HepG2 (cell line): ENCODE measurements around the gene ABCB9. TPM values are rescaled to one million over a fixed set of nuclear protein-coding genes. Genes with fewer than 3 reads are reported as not detected.
A peak's percentile ranks its signal among the peaks of the same experiment; 100 is the strongest.

Experiments
- AGO1 ChIP-seq: fragments of 200-400 bp; formaldehyde crosslinking; IDR thresholded peaks from 2 replicates; pipeline ENCODE4 v1.6.1; 2017; ENCODE audit warnings: mild to moderate bottlenecking, low read depth, low read length, moderate library complexity; ENCODE audit not compliant: poor library complexity, severe bottlenecking
- CBX5 ChIP-seq: sonication (generic); formaldehyde crosslinking; IDR thresholded peaks from 2 replicates; pipeline ENCODE4 v1.4.0; 2020; ENCODE audit warnings: missing genetic modification reagents, borderline replicate concordance
- EED ChIP-seq: sonication (generic); formaldehyde crosslinking; IDR thresholded peaks from 2 replicates; pipeline ENCODE4 v1.5.0; 2020; ENCODE audit warnings: mild to moderate bottlenecking, missing genetic modification reagents
- ERF ChIP-seq: IDR thresholded peaks from 2 replicates; pipeline ENCODE4 v1.6.1; 2018; ENCODE audit warnings: missing biosample characterization, missing genetic modification reagents
- ESRRA ChIP-seq: sonication (generic); formaldehyde crosslinking; IDR thresholded peaks from 2 replicates; pipeline ENCODE4 v1.5.1; 2020; ENCODE audit warnings: mild to moderate bottlenecking, low read depth, missing genetic modification reagents
- EZH2 ChIP-seq: conservative IDR thresholded peaks from 2 replicates; pipeline ENCODE4 v1.6.1; 2012; ENCODE audit warnings: mild to moderate bottlenecking, low read depth, low read length, moderate library complexity
- FOXA1 ChIP-seq, 2 experiments: fragments of 450-650 bp in 1 of 2; sonication (generic) in 1 of 2; formaldehyde crosslinking in 1 of 2; IDR thresholded peaks; 2 replicates each; pipeline versions ENCODE4 v1.4.0 to v1.6.1; 2016 to 2020; ENCODE audit warnings: missing genetic modification reagents in 1 of 2
- FOXC1 ChIP-seq: sonication (generic); formaldehyde crosslinking; IDR thresholded peaks from 2 replicates; pipeline ENCODE4 v1.8.0; 2022; ENCODE audit warnings: mild to moderate bottlenecking, missing genetic modification reagents, borderline replicate concordance
- NFYB ChIP-seq: sonication (generic); formaldehyde crosslinking; IDR thresholded peaks from 2 replicates; pipeline ENCODE4 v1.4.0; 2020; ENCODE audit warnings: missing genetic modification reagents
- NRL ChIP-seq: sonication (generic); formaldehyde crosslinking; IDR thresholded peaks from 2 replicates; pipeline ENCODE4 v1.5.0; 2020; ENCODE audit warnings: missing genetic modification reagents, mild to moderate bottlenecking, moderate library complexity, borderline replicate concordance
- SOX5 ChIP-seq: IDR thresholded peaks from 2 replicates; pipeline ENCODE4 v1.6.1; 2016; ENCODE audit warnings: borderline replicate concordance
- SRY ChIP-seq: sonication (generic); formaldehyde crosslinking; IDR thresholded peaks from 2 replicates; pipeline ENCODE4 v1.8.0; 2022; ENCODE audit warnings: mild to moderate bottlenecking, missing genetic modification reagents
- TCF7 ChIP-seq: sonication (generic); IDR thresholded peaks from 2 replicates; pipeline ENCODE4 v1.6.1; 2016; ENCODE audit warnings: antibody characterized with exemption, low read depth
- ZNF569 ChIP-seq: sonication (generic); formaldehyde crosslinking; IDR thresholded peaks from 2 replicates; pipeline ENCODE4 v1.5.0; 2020; ENCODE audit warnings: mild to moderate bottlenecking, missing genetic modification reagents, moderate library complexity, borderline replicate concordance
- ZNF773 ChIP-seq: sonication (generic); formaldehyde crosslinking; IDR thresholded peaks from 2 replicates; pipeline ENCODE4 v1.4.0; 2020; ENCODE audit warnings: missing genetic modification reagents, borderline replicate concordance
- polyA plus RNA-seq, 8 experiments: library from polyadenylated mRNA; depleted of rRNA in 3 of 8; stranded (reverse) in 7 of 8; unstranded in 1 of 8; fragments of >200 nt; fragmentation: Illumina TruSeq in 4 of 8; extraction: Trizol in 4 of 8; gene quantifications; 2 replicates each; pipeline versions ENCODE4 v1.2.1 to v1.2.3, GENCODE V29; 2011 to 2016; ENCODE audit warnings: low read depth in 4 of 8, missing spikeins in 1 of 8, mixed read lengths in 1 of 8; ENCODE audit not compliant: insufficient read depth in 1 of 8
- total RNA-seq, 5 experiments: library from RNA; depleted of rRNA; stranded (reverse); fragments of >200 nt; fragmentation: Illumina TruSeq; extraction: Trizol; gene quantifications; 2 replicates each; pipeline ENCODE4 v1.2.3, GENCODE V29; 2016; ENCODE audit warnings: low read depth in 1 of 5
- TF ChIP-seq, protein P1 (sequence below): IDR thresholded peaks from 2 replicates; pipeline ENCODE4 v1.6.1; 2016; ENCODE audit warnings: low read depth, control low read depth
- TF ChIP-seq, protein P2 (sequence below): sonication (generic); formaldehyde crosslinking; IDR thresholded peaks from 2 replicates; pipeline ENCODE4 v1.5.1; 2020; ENCODE audit warnings: mild to moderate bottlenecking, missing genetic modification reagents
- TF ChIP-seq, protein P3 (sequence below): sonication (generic); formaldehyde crosslinking; IDR thresholded peaks from 2 replicates; pipeline ENCODE4 v1.5.1; 2020; ENCODE audit warnings: missing genetic modification reagents, mild to moderate bottlenecking, borderline replicate concordance
- TF ChIP-seq, protein P4 (sequence below): IDR thresholded peaks from 2 replicates; pipeline ENCODE4 v1.6.1; 2016; ENCODE audit warnings: mild to moderate bottlenecking, missing biosample characterization, missing genetic modification reagents
- TF ChIP-seq, protein P5 (sequence below): sonication (generic); formaldehyde crosslinking; IDR thresholded peaks from 2 replicates; pipeline ENCODE4 v1.4.0; 2020; ENCODE audit warnings: mild to moderate bottlenecking, low read depth, missing genetic modification reagents

Gene ABCB9
- total and polyA plus RNA-seq, 2 of the 13 experiments (the other 11 are each of a cell fraction or from before 2014, with no cell fraction given), result 5.1 to 6.0 TPM

DNA sequence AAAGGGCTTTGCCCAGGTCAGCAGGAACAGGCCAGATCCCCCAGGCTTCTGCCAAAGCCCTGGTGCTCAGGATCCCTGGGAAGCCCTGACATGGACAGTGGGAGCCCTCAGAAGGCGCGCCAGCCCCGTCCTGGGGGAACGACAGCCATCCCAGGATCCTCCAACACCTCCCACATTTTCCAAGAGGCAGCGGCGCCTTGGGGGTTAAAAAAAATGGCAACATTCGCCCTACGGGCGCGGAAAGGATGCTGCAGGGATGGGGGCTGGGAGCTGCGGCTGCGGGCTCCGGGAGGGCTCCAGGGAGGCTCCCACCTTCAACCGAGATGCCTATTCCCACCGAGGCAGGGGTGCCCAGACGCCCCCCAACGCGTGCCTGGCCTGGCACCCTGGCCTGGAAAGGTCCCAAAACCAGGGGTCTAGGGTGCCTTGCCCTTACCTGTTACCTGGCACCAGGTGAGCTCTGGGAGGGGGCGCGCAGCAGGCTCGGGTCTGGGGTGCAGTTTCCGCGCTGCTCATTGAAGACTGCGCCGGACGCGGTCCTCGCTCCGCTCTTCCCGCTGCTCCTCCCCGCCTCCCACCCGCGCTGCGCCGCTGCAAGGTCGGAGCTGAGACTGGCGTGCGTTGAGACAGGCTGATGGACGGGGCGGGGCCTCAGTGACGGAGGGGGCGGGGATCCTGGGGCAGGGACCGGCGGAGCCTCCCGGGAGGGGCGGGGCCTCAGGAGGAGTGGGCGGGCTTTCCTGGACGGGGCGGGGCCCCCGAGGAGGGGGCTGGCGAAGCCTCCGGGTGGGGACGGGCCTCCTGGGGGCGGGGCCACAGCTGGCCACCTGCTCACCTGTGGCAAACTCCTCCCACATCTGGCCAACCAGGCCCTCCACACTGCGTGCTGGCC is at the start of gene ABCB9 (continued):
- TF ChIP-seq, protein P1, sequence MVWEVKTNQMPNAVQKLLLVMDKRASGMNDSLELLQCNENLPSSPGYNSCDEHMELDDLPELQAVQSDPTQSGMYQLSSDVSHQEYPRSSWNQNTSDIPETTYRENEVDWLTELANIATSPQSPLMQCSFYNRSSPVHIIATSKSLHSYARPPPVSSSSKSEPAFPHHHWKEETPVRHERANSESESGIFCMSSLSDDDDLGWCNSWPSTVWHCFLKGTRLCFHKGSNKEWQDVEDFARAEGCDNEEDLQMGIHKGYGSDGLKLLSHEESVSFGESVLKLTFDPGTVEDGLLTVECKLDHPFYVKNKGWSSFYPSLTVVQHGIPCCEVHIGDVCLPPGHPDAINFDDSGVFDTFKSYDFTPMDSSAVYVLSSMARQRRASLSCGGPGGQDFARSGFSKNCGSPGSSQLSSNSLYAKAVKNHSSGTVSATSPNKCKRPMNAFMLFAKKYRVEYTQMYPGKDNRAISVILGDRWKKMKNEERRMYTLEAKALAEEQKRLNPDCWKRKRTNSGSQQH (CRISPR knock-in tag), result 0 out of 2 replicates have a peak, but pooled peaks have one; percentile 7
- TF ChIP-seq EZH2 (no peak), ESRRA (no peak), AGO1 (no peak), SRY (CRISPR knock-in tag) (no peak), EED (CRISPR knock-in tag) (no peak), ZNF569 (CRISPR knock-in tag) (no peak), FOXC1 (CRISPR knock-in tag) (peak; percentile 54; the same call in 1 of the 2 replicates), ERF (CRISPR knock-in tag) (no peak), SOX5 (no peak), ZNF773 (CRISPR knock-in tag) (no peak), CBX5 (CRISPR knock-in tag) (no peak), TCF7 (no peak), NFYB (CRISPR knock-in tag) (no peak), FOXA1 (IDR thresholded peaks at IDR 0.05) (no peak), FOXA1 (CRISPR knock-in tag; IDR thresholded peaks at IDR 0.05) (no peak), NRL (CRISPR knock-in tag) (no peak)
- TF ChIP-seq, protein P2, sequence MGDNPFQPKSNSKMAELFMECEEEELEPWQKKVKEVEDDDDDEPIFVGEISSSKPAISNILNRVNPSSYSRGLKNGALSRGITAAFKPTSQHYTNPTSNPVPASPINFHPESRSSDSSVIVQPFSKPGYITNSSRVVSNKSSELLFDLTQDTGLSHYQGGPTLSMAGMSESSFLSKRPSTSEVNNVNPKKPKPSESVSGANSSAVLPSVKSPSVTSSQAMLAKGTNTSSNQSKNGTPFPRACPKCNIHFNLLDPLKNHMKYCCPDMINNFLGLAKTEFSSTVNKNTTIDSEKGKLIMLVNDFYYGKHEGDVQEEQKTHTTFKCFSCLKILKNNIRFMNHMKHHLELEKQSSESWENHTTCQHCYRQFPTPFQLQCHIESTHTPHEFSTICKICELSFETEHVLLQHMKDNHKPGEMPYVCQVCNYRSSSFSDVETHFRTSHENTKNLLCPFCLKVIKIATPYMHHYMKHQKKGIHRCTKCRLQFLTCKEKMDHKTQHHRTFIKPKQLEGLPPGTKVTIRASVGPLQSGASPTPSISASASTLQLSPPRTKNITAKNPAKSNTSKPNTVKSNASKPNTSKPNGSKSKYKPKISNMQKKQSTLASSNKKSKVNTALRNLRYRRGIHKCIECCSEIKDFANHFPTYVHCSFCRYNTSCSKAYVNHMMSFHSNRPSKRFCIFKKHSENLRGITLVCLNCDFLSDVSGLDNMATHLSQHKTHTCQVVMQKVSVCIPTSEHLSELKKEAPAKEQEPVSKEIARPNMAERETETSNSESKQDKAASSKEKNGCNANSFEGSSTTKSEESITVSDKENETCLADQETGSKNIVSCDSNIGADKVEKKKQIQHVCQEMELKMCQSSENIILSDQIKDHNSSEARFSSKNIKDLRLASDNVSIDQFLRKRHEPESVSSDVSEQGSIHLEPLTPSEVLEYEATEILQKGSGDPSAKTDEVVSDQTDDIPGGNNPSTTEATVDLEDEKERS, result no peak
- TF ChIP-seq, protein P3, sequence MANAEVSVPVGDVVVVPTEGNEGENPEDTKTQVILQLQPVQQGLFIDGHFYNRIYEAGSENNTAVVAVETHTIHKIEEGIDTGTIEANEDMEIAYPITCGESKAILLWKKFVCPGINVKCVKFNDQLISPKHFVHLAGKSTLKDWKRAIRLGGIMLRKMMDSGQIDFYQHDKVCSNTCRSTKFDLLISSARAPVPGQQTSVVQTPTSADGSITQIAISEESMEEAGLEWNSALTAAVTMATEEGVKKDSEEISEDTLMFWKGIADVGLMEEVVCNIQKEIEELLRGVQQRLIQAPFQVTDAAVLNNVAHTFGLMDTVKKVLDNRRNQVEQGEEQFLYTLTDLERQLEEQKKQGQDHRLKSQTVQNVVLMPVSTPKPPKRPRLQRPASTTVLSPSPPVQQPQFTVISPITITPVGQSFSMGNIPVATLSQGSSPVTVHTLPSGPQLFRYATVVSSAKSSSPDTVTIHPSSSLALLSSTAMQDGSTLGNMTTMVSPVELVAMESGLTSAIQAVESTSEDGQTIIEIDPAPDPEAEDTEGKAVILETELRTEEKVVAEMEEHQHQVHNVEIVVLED (CRISPR knock-in tag), result no peak
- TF ChIP-seq, protein P4, sequence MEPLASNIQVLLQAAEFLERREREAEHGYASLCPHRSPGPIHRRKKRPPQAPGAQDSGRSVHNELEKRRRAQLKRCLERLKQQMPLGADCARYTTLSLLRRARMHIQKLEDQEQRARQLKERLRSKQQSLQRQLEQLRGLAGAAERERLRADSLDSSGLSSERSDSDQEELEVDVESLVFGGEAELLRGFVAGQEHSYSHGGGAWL (CRISPR knock-in tag), result no peak
- TF ChIP-seq, protein P5, sequence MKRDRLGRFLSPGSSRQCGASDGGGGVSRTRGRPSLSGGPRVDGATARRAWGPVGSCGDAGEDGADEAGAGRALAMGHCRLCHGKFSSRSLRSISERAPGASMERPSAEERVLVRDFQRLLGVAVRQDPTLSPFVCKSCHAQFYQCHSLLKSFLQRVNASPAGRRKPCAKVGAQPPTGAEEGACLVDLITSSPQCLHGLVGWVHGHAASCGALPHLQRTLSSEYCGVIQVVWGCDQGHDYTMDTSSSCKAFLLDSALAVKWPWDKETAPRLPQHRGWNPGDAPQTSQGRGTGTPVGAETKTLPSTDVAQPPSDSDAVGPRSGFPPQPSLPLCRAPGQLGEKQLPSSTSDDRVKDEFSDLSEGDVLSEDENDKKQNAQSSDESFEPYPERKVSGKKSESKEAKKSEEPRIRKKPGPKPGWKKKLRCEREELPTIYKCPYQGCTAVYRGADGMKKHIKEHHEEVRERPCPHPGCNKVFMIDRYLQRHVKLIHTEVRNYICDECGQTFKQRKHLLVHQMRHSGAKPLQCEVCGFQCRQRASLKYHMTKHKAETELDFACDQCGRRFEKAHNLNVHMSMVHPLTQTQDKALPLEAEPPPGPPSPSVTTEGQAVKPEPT (CRISPR knock-in tag), result no peak
